RWPE2 (cell line): ENCODE data around the gene NFKBIZ.

Experiments
- ATAC-seq: fragments of 200-7000 bp; cut with Tn5 transposase; 3 replicates; pipeline ENCODE4 v1.9.1; 2021; ENCODE audit warnings: low read depth
- DNase-seq: peaks from one replicate; pipeline ENCODE4 v3.0.0-alpha.2; 2020; ENCODE audit warnings: low spot score
- H3K27ac ChIP-seq: fragments of 450-650 bp; 2 replicates; pipeline ENCODE4 v1.5.1; 2017; ENCODE audit warnings: mild to moderate bottlenecking; ENCODE audit not compliant: poor library complexity, severe bottlenecking
- H3K27me3 ChIP-seq: fragments of 250-450 bp; sonication (Bioruptor Pico); 2 replicates; pipeline ENCODE4 v1.5.1; 2021; ENCODE audit warnings: mild to moderate bottlenecking, moderate library complexity; ENCODE audit not compliant: insufficient read depth, poor library complexity, severe bottlenecking
- H3K36me3 ChIP-seq: fragments of 250-450 bp; sonication (Bioruptor Pico); 2 replicates; pipeline ENCODE4 v1.5.1; 2020; ENCODE audit warnings: low read depth, mild to moderate bottlenecking, moderate library complexity
- H3K4me1 ChIP-seq: fragments of 250-450 bp; sonication (Bioruptor Pico); 2 replicates; pipeline ENCODE4 v1.5.1; 2021; ENCODE audit warnings: mild to moderate bottlenecking, moderate library complexity; ENCODE audit not compliant: insufficient read depth, poor library complexity, severe bottlenecking
- H3K4me3 ChIP-seq: fragments of 250-450 bp; sonication (Bioruptor Pico); 2 replicates; pipeline ENCODE4 v1.5.1; 2021; ENCODE audit warnings: mild to moderate bottlenecking, moderate library complexity; ENCODE audit not compliant: severe bottlenecking
- H3K9me3 ChIP-seq: fragments of 250-450 bp; sonication (Bioruptor Pico); 2 replicates; pipeline ENCODE4 v1.5.1; 2021; ENCODE audit warnings: mild to moderate bottlenecking, moderate library complexity; ENCODE audit not compliant: severe bottlenecking
- CTCF ChIP-seq: fragments of 450-650 bp; IDR thresholded peaks from one replicate; pipeline ENCODE4 v1.5.1; 2017; ENCODE audit warnings: mild to moderate bottlenecking, moderate library complexity; ENCODE audit not compliant: poor library complexity, severe bottlenecking

The NFKBIZ gene

DNA sequence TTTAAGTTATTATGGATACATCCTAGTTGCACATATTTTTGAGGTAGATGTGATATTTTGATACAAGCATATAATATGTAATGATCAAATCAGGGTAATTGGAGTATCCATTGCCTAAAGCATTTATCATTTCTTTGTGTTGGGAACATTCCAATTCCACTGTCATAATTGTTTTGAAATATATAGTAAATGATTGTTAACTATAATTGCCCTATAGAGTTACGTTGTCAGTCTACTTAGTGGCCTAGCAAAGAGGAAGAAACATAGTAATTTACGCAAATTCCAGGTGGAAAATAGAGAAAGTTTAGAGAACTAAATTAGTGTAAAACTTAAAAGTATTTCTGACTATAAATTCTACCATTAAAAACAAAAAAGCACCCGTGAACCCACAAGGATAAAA lies 45.4 kb upstream of the NFKBIZ start:
- no peak for ATAC-seq
- TF ChIP-seq CTCF, result no peak

GRCh38 chr3:101806491-101806890 lies 42.8 kb upstream of the NFKBIZ start:
- Histone ChIP-seq H3K27ac (no peak overlapping the region), H3K4me3 (no peak overlapping the region), H3K36me3 (peaks cover 21% of the 10 kb centered on the region), H3K27me3 (no peaks in the 10 kb centered on the region), H3K4me1 (no peaks in the 10 kb centered on the region), H3K9me3 (no peaks in the 10 kb centered on the region)
- TF ChIP-seq CTCF, result no peak
- DNase-seq, result no peak
- no peak for ATAC-seq

More for the DNA sequence above, 45.4 kb upstream of the NFKBIZ start:
- no peak overlapping the region for H3K27ac ChIP-seq
- H3K4me1 ChIP-seq, result no peaks in the 10 kb centered on the region
- DNase-seq, result no peak
- H3K27me3 ChIP-seq, result no peaks in the 10 kb centered on the region
- peaks cover 21% of the 10 kb centered on the region for H3K36me3 ChIP-seq
- no peak overlapping the region for H3K4me3 ChIP-seq
- no peaks in the 10 kb centered on the region for H3K9me3 ChIP-seq

- no peak for DNase-seq
- Histone ChIP-seq H3K9me3 (no peaks in the 10 kb centered on the region), H3K4me1 (no peaks in the 10 kb centered on the region), H3K36me3 (peaks cover 12% of the 10 kb centered on the region), H3K27ac (no peak overlapping the region), H3K27me3 (no peaks in the 10 kb centered on the region), H3K4me3 (no peak overlapping the region)
- TF ChIP-seq CTCF, result no peak
- ATAC-seq, result no peak
Observed at GRCh38 chr3:101807888-101808287, 41.4 kb upstream of the NFKBIZ start.

- H3K9me3 ChIP-seq, result no peaks in the 10 kb centered on the region
- H3K36me3 ChIP-seq, result peaks cover 12% of the 10 kb centered on the region; the same call in 1 of the 2 replicates
- TF ChIP-seq CTCF, result peak; percentile 62
- H3K27ac ChIP-seq, result no peak overlapping the region
- H3K4me1 ChIP-seq, result no peaks in the 10 kb centered on the region
- no peak for DNase-seq
- H3K27me3 ChIP-seq, result no peaks in the 10 kb centered on the region
- no peak overlapping the region for H3K4me3 ChIP-seq
- ATAC-seq, result no peak
Observed at GRCh38 chr3:101809178-101810021, 39.9 kb upstream of the NFKBIZ start.

DNA sequence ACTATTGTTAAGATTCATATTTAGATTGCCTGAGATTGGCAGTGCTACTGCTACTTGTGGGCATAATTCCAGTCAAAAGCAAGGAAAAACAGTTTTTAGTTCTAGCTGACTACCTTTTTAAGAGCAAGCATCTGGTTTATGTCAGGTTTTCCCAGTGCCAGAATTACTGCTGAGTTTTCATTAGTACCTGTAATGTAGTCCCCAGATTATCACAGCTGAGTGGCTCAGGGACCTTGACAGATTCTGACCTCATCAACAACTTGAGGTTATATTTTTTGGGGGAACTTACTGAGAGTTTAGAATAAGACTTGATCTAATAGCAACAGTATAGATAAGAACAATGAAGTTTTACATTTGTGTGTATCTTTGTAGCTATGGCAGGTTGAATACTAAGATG lies 39.3 kb upstream of the NFKBIZ start:
- TF ChIP-seq CTCF, result no peak
- Histone ChIP-seq H3K9me3 (no peaks in the 10 kb centered on the region), H3K4me1 (no peaks in the 10 kb centered on the region), H3K27ac (no peak overlapping the region), H3K27me3 (no peaks in the 10 kb centered on the region), H3K4me3 (no peak overlapping the region), H3K36me3 (peaks cover 12% of the 10 kb centered on the region; the same call in 1 of the 2 replicates)
- DNase-seq (no peak), ATAC-seq (no peak)
